OCI-LY1 (cell line): Measurements from ENCODE around the gene IWS1.

Source experiments
- H2AFZ ChIP-seq: fragments of 200-600 bp; sonication (generic), shearing (Covaris generic); 2 replicates; pipeline ENCODE4 v1.6.0; 2014; ENCODE audit warnings: antibody characterized with exemption, mild to moderate bottlenecking, low read length
- H3F3A ChIP-seq: fragments of 200-600 bp; sonication (generic), shearing (Covaris generic); 2 replicates; pipeline ENCODE4 v1.6.0; 2014; ENCODE audit warnings: mild to moderate bottlenecking, antibody characterized with exemption, low read length, moderate library complexity; ENCODE audit not compliant: insufficient read depth
- H3K27ac ChIP-seq: fragments of 200-600 bp; sonication (generic); 2 replicates; pipeline ENCODE4 v1.5.1; 2014; ENCODE audit warnings: low read length, mixed run types, mild to moderate bottlenecking, low read depth; ENCODE audit not compliant: poor library complexity, severe bottlenecking
- H3K27me3 ChIP-seq: fragments of 200-600 bp; sonication (generic); 2 replicates; pipeline ENCODE4 v1.6.0; 2014; ENCODE audit warnings: antibody characterized with exemption, mild to moderate bottlenecking, low read length, moderate library complexity; ENCODE audit not compliant: insufficient read depth
- H3K36me3 ChIP-seq: fragments of 200-600 bp; sonication (generic); 2 replicates; pipeline ENCODE4 v1.6.1; 2014; ENCODE audit warnings: mild to moderate bottlenecking, antibody characterized with exemption, low read length, moderate library complexity, mixed read lengths; ENCODE audit not compliant: insufficient read depth
- H3K4me1 ChIP-seq: fragments of 200-600 bp; sonication (generic); 2 replicates; pipeline ENCODE4 v1.5.1; 2014; ENCODE audit warnings: mild to moderate bottlenecking, low read length, moderate library complexity; ENCODE audit not compliant: insufficient read depth, severe bottlenecking
- H3K4me2 ChIP-seq: fragments of 200-600 bp; sonication (generic), shearing (Covaris generic); 2 replicates; pipeline ENCODE4 v1.6.1; 2014; ENCODE audit warnings: low read length
- H3K4me3 ChIP-seq: fragments of 200-600 bp; sonication (generic); 2 replicates; pipeline ENCODE4 v1.5.1; 2014; ENCODE audit warnings: low read length, low read depth, mild to moderate bottlenecking, mixed read lengths; ENCODE audit not compliant: poor library complexity, severe bottlenecking
- H3K79me2 ChIP-seq: fragments of 200-600 bp; shearing (Covaris generic); 2 replicates; pipeline ENCODE4 v1.6.1; 2016; ENCODE audit warnings: mixed run types, low read length, mixed read lengths; ENCODE audit not compliant: insufficient read depth
- H3K9ac ChIP-seq: fragments of 200-600 bp; sonication (generic), shearing (Covaris generic); 2 replicates; pipeline ENCODE4 v1.6.1; 2014; ENCODE audit warnings: mild to moderate bottlenecking, low read length, mixed read lengths
- H3K9me2 ChIP-seq: fragments of 200-600 bp; sonication (generic), shearing (Covaris generic); 2 replicates; pipeline ENCODE4 v1.6.1; 2014; ENCODE audit warnings: low read depth, mild to moderate bottlenecking, low read length, mixed read lengths
- H3K9me3 ChIP-seq: fragments of 200-600 bp; shearing (Covaris generic); 2 replicates; pipeline ENCODE4 v1.6.1; 2014; ENCODE audit warnings: low read length, mixed read lengths
- H4K20me1 ChIP-seq: fragments of 200-600 bp; sonication (generic), shearing (Covaris generic); 2 replicates; pipeline ENCODE4 v1.6.0; 2016; ENCODE audit warnings: mild to moderate bottlenecking, low read length; ENCODE audit not compliant: insufficient read depth
- EZH2 ChIP-seq: fragments of 200-600 bp; sonication (generic), shearing (Covaris generic); IDR thresholded peaks from 2 replicates; pipeline ENCODE4 v1.8.0; 2017; ENCODE audit warnings: borderline replicate concordance, mixed run types, mild to moderate bottlenecking, antibody characterized with exemption, low read length, moderate library complexity, mixed read lengths
- TF ChIP-seq, protein P1 (sequence below): fragments of 200-600 bp; sonication (generic), shearing (Covaris generic); IDR thresholded peaks from 2 replicates; pipeline ENCODE4 v1.5.1; 2017; ENCODE audit warnings: mild to moderate bottlenecking, antibody characterized with exemption, low read length, moderate library complexity, mixed read lengths

IWS1 gene

GRCh38 chr2:127558911-127559310, 32.6 kb upstream of the IWS1 start:
- TF ChIP-seq, protein P1, sequence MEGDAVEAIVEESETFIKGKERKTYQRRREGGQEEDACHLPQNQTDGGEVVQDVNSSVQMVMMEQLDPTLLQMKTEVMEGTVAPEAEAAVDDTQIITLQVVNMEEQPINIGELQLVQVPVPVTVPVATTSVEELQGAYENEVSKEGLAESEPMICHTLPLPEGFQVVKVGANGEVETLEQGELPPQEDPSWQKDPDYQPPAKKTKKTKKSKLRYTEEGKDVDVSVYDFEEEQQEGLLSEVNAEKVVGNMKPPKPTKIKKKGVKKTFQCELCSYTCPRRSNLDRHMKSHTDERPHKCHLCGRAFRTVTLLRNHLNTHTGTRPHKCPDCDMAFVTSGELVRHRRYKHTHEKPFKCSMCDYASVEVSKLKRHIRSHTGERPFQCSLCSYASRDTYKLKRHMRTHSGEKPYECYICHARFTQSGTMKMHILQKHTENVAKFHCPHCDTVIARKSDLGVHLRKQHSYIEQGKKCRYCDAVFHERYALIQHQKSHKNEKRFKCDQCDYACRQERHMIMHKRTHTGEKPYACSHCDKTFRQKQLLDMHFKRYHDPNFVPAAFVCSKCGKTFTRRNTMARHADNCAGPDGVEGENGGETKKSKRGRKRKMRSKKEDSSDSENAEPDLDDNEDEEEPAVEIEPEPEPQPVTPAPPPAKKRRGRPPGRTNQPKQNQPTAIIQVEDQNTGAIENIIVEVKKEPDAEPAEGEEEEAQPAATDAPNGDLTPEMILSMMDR: no peak
- no peak for TF ChIP-seq EZH2
- no peaks in the 10 kb centered on the region for H3K9me2 ChIP-seq
- H3K9me3 ChIP-seq: no peaks in the 10 kb centered on the region
- no peak overlapping the region for H3K4me3 ChIP-seq
- no peak overlapping the region for H3K9ac ChIP-seq
- H3K27me3 ChIP-seq: peaks cover 11% of the 10 kb centered on the region; the same call in 1 of the 2 replicates
- no peaks in the 10 kb centered on the region for H3K79me2 ChIP-seq
- H3K4me2 ChIP-seq: no peak overlapping the region
- no peak overlapping the region for H3K27ac ChIP-seq
- no peaks in the 10 kb centered on the region for H3K36me3 ChIP-seq
- no peak overlapping the region for H2AFZ ChIP-seq
- no peaks in the 10 kb centered on the region for H4K20me1 ChIP-seq
- H3F3A ChIP-seq: no peaks in the 10 kb centered on the region
- H3K4me1 ChIP-seq: no peaks in the 10 kb centered on the region

GRCh38 chr2:127552846-127553245, 26.6 kb upstream of the IWS1 start:
- Histone ChIP-seq H3K36me3 (no peaks in the 10 kb centered on the region), H3K27ac (no peak overlapping the region), H3K79me2 (no peaks in the 10 kb centered on the region), H3K27me3 (no peaks in the 10 kb centered on the region), H3F3A (no peaks in the 10 kb centered on the region), H3K9me3 (no peaks in the 10 kb centered on the region), H3K9ac (no peak overlapping the region), H3K9me2 (no peaks in the 10 kb centered on the region), H3K4me1 (no peaks in the 10 kb centered on the region), H3K4me3 (no peak overlapping the region), H3K4me2 (no peak overlapping the region), H4K20me1 (no peaks in the 10 kb centered on the region), H2AFZ (no peak overlapping the region)
- TF ChIP-seq EZH2: no peak
- TF ChIP-seq, protein P1: no peak

- H3K9me2 ChIP-seq: no peaks in the 10 kb centered on the region
- no peaks in the 10 kb centered on the region for H3F3A ChIP-seq
- H3K79me2 ChIP-seq: no peaks in the 10 kb centered on the region
- H3K36me3 ChIP-seq: no peaks in the 10 kb centered on the region
- no peak overlapping the region for H2AFZ ChIP-seq
- H3K4me1 ChIP-seq: no peaks in the 10 kb centered on the region
- H3K9ac ChIP-seq: no peak overlapping the region
- H4K20me1 ChIP-seq: no peaks in the 10 kb centered on the region
- no peak for TF ChIP-seq EZH2
- TF ChIP-seq, protein P1: no peak
- H3K27ac ChIP-seq: no peak overlapping the region
- no peaks in the 10 kb centered on the region for H3K9me3 ChIP-seq
- no peak overlapping the region for H3K4me2 ChIP-seq
- no peak overlapping the region for H3K4me3 ChIP-seq
- H3K27me3 ChIP-seq: no peaks in the 10 kb centered on the region
Observed at GRCh38 chr2:127552336-127552735, 26.0 kb upstream of the IWS1 start.
